Stimulated activated CD8-positive, alpha-beta memory T cell treated with anti-CD3 and anti-CD28 coated beads, Interleukin-4, amount 100 ng/mL, for 48 hours (primary cell): ENCODE measurements around the gene ZDHHC5.

Experiments used
- DNase-seq: peaks from one replicate; pipeline ENCODE4 v3.0.0-alpha.2; 2020

The ZDHHC5 gene

DNA sequence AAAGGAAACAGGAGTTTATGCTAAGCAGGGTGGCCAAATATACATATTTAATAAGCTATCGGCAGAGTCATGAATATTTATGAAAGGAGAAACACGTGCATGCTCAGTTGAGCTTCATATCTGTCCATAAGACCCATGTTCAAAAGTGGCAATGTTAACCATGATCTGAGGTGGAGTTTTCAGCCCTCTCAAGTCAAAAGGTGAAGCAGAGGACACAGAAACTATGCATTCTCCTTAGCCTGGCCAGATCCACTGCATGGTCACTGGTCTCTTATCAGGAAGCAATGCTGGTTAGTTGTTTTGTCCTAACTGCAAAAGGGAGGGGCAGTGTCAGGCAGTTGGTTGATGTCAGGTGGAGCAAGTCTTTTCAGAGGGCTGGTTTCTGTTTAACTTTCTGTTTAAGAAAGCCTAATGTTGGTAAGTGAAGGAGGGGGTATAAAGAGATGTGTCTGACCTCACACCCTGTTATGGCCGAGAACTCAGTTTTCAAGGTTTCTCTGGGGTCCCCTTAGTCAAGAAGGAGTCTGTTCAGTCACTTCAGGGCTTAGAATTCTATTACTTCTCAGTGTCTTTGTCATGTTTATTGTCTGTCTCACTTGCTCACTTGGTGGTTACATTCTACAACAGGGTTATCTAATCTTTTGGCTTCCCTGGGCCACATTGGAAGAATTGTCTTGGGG lies 67.8 kb downstream of the ZDHHC5 start:
- DNase-seq, result no peak

DNA sequence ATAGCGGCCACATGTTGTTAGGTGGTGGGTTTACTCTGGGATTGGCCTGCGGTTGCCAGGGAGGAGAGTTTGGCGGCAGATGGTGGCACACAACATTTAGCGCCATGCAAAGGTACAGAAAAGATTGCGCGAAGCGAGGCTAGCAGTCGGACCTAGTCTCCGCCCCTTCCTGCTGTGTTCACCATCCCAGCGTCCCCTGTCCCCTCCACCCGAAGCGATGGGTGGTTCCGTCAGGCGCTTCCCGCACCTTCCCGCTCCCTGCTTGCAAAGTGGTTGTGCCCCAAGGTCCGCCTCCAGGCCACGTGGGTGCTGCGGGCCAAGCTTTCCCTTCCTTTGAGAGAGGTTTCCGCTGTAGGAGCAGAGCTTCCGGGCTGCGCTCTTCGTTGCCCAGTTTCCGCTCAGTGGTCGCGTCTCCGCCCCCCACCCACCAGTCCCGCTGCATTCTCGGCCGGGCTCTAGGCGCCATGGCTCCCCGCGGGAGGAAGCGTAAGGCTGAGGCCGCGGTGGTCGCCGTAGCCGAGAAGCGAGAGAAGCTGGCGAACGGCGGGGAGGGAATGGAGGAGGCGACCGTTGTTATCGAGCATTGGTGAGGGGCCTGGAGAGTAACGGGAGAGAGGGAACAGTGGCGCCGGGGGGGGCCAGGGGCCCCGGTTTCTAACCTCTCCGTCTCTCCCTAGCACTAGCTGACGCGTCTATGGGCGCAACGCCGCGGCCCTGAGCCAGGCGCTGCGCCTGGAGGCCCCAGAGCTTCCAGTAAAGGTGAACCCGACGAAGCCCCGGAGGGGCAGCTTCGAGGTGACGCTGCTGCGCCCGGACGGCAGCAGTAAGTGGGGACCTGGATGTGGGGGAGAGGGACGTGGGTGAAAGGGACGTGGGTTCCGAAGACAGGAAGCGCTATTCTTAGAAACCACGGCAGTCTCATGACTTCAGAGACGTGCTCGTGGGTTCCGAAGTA lies 73.5 kb downstream of the ZDHHC5 start, which contains the start of gene SELENOH:
Gene SELENOH (plus strand): TSS at position 360 of the 955 bp plus-strand sequence. CDS start 105 bp downstream, at position 465.
- peak; percentile 96 for DNase-seq

DNA sequence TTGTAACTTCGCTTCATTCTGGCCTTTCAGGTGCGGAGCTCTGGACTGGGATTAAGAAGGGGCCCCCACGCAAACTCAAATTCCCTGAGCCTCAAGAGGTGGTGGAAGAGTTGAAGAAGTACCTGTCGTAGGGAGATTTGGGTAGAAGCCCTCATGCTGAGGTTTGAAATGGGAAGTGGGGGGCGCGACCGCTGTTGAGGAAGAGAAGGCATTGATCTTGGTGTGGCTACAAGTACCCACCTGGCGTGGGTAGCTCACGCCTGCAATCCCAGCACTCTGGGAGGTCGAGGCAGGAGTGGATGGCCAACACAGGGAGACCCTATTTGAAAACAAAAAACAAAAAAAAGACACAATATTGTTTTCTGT lies 74.2 kb downstream of the ZDHHC5 start:
- DNase-seq, result no peak

DNA sequence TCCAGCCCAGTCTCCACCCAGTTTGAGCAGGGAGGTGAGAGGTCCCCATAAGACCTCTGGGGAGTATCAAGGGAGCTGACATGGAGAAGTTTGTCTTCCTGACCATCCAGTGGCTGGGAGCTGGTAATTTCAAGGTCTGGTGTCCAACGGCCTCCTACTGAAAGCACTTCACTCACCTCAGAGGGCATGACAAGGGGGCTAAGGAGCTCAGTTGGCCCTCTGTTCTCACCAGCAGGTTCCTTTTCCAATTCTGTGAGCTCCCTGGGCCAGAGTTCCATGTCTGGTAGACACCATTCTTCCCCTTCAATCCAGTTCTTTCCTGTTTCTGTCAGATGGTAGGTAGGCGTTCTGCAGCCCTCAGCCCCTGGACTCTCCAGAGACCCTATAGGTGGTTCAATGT lies 76.4 kb downstream of the ZDHHC5 start:
- no peak for DNase-seq

DNA sequence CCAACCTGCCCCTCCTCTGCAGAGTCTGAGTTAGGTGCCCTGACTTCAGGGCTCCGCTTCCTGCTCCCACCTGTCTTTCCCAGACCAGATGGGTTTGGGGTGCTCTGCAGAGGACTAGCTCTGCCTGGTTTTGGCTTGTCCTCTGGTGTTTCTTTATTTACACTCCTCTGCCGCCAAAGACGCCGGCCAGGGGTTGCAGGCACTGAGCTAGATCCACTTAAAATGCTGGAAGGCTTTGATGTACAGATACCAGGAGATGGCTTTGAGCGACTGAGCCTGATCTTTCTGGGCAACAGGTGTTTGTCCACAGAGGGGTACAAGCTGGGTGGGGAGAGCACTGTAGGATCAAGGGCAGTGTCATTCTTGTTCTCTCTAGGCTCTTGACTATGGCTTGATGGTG lies 77.3 kb downstream of the ZDHHC5 start:
- DNase-seq, result no peak

DNA sequence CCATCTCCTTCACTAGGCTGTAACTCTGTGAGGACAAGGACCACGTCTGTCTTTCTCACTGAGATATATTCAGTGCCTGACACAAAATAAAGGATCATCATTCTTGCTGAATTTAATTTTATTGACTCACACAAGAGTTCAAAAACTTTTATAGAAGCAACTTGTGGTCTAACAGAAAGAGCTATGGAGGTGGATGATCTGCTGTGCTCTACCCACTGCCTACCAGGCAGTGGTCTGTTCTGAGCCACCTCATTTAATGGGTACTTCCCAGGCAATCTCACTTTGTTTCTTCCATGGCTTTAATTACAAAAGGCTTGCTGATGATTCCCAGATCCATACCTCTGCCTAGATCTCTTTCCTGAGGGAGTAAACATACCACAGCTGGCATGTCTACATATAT lies 79.0 kb downstream of the ZDHHC5 start:
- no peak for DNase-seq
